HuH-7.5 (cell line): ENCODE data around the gene GHRHR.

Experiments
- DNase-seq: peaks from one replicate; pipeline ENCODE4 v3.0.0; 2011; ENCODE audit warnings: low spot score

The GHRHR gene

GRCh38 chr7:30968747-30969603 lies 5.2 kb downstream of the GHRHR start:
- no peak for DNase-seq

DNA sequence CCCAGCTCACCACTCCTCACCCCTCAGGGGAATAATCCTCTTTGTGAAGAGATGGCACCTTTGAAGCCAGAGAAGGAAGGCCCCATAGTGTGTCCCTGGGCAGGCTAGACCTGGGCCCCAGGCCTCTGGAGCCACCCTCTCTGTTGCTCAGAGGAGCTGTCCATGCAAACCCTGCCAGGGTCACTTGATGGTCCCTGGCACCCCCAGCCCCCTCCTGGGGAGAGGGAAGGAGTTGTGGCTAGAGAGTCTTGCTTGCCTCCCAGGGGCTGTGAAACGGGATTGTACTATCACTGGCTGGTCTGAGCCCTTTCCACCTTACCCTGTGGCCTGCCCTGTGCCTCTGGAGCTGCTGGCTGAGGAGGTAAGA lies 5.8 kb downstream of the GHRHR start:
- DNase-seq: no peak

GRCh38 chr7:30970074-30970473 lies 6.3 kb downstream of the GHRHR start:
- no peak for DNase-seq

GRCh38 chr7:30970594-30971094 lies 6.9 kb downstream of the GHRHR start:
- no peak for DNase-seq

GRCh38 chr7:30971440-30971839 lies 7.7 kb downstream of the GHRHR start:
- DNase-seq: no peak

GRCh38 chr7:30971840-30972563 lies 8.2 kb downstream of the GHRHR start:
- DNase-seq: no peak

DNA sequence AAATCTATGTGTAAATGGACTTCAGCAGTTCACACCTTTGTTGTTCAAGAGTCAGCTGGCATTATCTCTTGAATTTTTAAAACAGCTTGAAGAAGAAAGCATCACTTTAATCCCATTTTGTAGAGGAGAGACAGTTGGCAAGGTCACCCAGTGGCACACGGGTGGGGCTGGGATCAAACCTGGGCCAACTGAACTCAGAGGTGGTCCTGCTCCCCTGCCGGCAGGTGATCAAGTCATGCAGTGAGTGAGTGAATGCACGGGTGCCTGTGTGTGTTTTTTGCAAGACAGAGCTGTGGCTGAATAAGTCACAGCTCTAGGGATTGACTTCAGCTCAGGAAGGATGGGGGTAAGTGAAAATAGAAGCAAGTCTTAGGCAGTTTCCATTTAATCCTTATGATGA lies 9.5 kb downstream of the GHRHR start:
- DNase-seq: no peak

GRCh38 chr7:30973791-30974604 lies 10.2 kb downstream of the GHRHR start:
- DNase-seq: no peak

- peak; percentile 66 for DNase-seq
Observed at GRCh38 chr7:30974605-30975255, 11.0 kb downstream of the GHRHR start.

DNA sequence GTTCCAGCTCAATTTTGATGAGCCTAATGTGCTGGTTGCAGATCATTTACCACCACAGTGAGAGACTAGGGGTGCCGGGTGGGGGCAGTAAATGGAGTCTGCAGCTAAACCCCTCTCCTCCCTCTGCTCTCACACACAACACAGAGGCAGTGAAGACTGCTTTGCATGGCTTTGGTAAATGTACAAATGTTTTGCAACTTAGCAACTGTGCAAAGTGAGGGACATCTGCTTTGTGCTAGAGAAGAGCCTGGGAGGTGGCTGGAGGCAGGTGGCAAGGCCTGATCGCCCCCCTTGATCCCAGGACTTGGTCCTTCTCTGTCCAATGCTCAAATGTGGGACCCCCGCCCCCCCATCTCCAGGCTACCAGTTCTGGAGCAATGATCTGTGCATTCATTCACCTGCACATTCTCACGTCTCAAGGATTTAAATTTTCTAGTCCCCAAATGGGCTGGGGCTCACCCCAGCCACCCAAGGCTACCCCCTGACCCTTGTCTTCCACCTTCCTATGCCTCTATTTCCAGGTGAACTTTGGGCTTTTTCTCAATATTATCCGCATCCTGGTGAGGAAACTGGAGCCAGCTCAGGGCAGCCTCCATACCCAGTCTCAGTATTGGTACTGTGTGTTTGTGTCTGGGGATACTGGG lies 11.6 kb downstream of the GHRHR start:
- no peak for DNase-seq

GRCh38 chr7:30976381-30976780 lies 12.6 kb downstream of the GHRHR start:
- DNase-seq: no peak

DNA sequence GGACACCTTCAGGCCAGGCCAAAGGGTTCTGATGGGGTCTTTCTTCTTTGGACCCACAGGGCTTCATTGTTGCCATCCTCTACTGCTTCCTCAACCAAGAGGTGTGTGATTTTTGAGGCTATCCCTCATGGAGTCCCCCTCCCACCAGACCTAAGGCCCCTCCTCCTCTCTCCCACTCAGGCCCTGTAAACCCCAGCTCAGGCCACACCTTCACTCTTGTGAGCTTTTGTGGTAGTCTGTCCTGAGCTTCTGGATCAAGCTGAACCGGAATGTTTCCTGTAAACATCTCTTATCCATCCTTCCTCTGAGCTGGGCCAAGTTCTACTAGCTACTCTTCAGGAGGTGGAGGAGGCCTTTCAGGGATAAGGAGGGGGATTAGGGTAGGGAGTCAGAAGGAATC lies 13.5 kb downstream of the GHRHR start:
- no peak for DNase-seq

DNA sequence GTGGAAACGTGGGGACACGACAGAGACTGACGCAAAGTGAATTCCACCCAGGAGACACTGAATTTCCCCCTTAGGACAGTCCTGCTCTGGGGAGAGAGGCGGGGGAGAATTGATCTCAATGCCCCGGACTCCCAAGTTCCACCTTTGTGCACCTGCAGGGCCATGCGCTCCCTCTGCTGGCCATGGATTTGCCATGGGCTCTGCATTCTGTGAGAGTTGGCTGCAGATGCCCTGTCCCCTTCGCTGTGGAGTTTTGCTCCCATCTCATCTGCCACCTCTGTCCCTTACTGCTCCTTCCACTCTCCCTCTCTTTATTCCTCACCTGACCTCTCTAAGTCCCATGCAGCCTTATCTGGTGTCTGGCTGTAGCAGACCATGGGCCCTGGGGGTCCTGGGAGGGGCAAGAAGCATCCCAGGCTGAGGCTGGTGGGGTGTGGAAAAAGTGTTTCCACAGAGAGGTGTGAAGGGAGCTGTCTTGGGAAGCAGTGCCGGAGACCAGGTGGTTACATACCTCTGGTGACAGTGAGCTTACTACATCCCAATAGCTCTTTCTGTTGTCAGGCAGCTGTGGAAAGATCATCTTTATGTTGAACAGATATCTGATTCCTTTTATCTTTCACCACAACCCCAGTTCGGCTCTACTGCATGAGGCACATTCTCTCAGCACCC lies 14.3 kb downstream of the GHRHR start:
- DNase-seq: no peak

- DNase-seq: no peak
Observed at GRCh38 chr7:30979027-30979426, 15.3 kb downstream of the GHRHR start.

DNA sequence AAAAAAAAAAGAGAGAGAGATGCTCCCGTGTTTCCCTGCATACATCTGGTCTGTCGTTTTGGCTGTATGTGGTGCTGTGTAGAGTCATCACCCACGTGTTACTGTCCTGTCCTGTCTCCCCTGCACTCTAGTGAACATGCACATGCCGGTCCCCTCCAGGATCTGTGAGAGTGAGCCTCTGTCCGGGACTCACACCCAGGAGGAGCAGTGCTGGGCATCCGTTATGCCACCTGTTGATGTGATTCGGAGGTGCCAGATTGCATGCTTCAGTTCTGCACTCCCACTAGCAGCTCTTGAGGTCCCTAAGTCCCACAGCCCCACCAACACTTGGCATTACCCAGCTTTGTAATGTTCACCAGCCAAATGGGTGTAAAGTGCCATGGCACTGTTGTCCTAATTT lies 16.4 kb downstream of the GHRHR start:
- no peak for DNase-seq

DNA sequence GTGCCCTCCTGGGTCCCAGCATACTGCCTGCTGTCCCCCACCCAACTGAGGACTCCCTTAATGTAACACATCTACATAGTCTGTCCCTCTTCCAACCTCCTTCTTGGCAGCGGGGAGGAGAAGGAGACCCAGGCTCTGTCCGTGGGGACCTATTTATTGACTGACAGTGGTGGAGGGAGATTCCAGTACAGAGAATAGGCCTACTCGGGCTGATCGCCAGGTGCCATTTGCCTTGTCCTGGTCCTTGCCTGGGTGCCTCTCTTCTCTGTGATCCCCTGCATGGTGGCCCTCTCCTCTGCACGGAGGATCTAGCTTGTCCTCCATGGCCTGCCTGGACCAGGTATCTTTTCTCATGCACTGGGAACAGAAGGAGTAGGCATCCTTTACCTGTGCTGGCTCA lies 17.0 kb downstream of the GHRHR start:
- no peak for DNase-seq

DNA sequence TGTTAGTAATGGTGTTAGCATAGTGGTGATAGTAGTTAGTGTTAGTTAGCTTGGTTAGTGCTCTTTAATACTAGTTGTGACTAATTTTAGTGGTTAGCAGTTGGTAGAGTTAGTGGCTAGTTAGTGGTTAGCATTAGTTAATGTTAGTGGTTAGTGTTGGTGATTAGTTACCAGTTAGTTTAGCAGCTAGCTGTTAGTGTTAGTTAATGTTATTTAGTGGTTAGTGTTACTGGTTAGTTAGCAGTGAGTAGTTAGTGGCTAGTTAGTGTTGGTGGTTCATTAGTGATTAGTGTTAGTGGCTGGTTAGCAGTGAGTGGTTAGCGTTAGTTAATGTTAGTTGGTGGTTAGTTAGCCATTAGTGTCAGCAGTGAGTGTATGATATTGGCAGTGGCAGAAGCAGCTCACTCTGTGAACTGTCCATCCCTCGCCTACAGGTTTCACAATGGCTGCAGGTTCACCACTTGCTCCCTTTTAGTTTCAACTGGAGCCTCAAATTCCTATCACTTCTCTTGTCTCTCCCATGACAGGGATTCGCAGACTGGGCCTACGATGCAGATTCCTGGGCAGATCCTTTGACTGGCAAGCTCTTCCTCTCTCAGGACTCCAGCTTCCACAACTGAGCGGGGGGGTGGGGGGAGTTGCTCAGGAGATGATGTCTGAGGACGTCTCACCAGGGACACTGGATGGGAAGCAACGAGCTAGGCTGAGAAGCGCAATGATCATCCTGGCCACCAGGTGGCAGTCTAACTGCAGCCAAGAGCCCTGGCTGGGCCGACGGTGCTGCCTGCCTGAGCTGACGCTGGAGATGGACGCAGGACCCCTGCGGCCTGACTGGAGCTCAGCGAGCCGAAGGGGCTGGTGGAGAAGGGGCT lies 19.5 kb downstream of the GHRHR start:
- DNase-seq: peak; percentile 86

GRCh38 chr7:30983914-30984247 lies 20.1 kb downstream of the GHRHR start:
- DNase-seq: no peak

- no peak for DNase-seq
Observed at GRCh38 chr7:30984359-30985107, 20.8 kb downstream of the GHRHR start.
